Esophagus mucosa (tissue), 1 donor: ENCODE data around the gene WEE1. TPM values are rescaled to one million over a fixed set of nuclear protein-coding genes. Genes with fewer than 3 reads are reported as not detected.
"Not testable (repeated sequence)": the region's sequence is repeated elsewhere in the genome, so short reads cannot be mapped to it uniquely, and the experiment has no call there.

Experiments used
- ATAC-seq: fragments of 200-7000 bp; cut with Tn5 transposase; one replicate; pipeline ENCODE4 v1.9.1; 2020
- total RNA-seq: library from RNA; stranded (reverse); gene quantifications from one replicate; pipeline ENCODE4 v1.2.4, GENCODE V29; 2023
- donor health status: DM: yes; HTN: yes; CAD: no.

WEE1 gene
- 18.4 TPM for total RNA-seq

GRCh38 chr11:9573052-9573774 is at the start of gene WEE1:
WEE1 (plus strand) TSS chr11:9573670; CDS start chr11:9573934, 264 bp downstream.
- ATAC-seq, result peak; percentile 92

- no peak for ATAC-seq
Observed at GRCh38 chr11:9524001-9524400, 49.5 kb upstream of the WEE1 start.

GRCh38 chr11:9525116-9525515 is 48.4 kb upstream of the WEE1 start:
- no peak for ATAC-seq

GRCh38 chr11:9527481-9528135 is 45.9 kb upstream of the WEE1 start:
- peak; percentile 11 for ATAC-seq

- no peak for ATAC-seq
Observed at GRCh38 chr11:9528136-9528501, 45.4 kb upstream of the WEE1 start.

- no peak for ATAC-seq
Observed at GRCh38 chr11:9528573-9529333, 44.7 kb upstream of the WEE1 start.

- ATAC-seq, result peak; percentile 46
Observed at GRCh38 chr11:9529334-9529650, 44.2 kb upstream of the WEE1 start.

GRCh38 chr11:9530020-9530621 is 43.3 kb upstream of the WEE1 start:
- peak; percentile 79 for ATAC-seq

GRCh38 chr11:9530901-9531625 is 42.4 kb upstream of the WEE1 start:
- peak; percentile 28 for ATAC-seq

- no peak for ATAC-seq
Observed at GRCh38 chr11:9533058-9533457, 40.4 kb upstream of the WEE1 start.

GRCh38 chr11:9533736-9534473 is 39.6 kb upstream of the WEE1 start:
- ATAC-seq, result no peak

GRCh38 chr11:9535189-9535781 is 38.2 kb upstream of the WEE1 start:
- ATAC-seq, result peak; percentile 82

- ATAC-seq, result no peak
Observed at GRCh38 chr11:9538548-9538947, 34.9 kb upstream of the WEE1 start.

- ATAC-seq, result not testable (repeated sequence)
Observed at GRCh38 chr11:9549216-9549615, 24.3 kb upstream of the WEE1 start.

- ATAC-seq, result no peak
Observed at GRCh38 chr11:9550191-9550628, 23.3 kb upstream of the WEE1 start.

GRCh38 chr11:9561279-9561982 is 12.0 kb upstream of the WEE1 start:
- no peak for ATAC-seq

- ATAC-seq, result peak; percentile 39
Observed at GRCh38 chr11:9562716-9563115, 10.8 kb upstream of the WEE1 start.

- ATAC-seq, result no peak
Observed at GRCh38 chr11:9563196-9563730, 10.2 kb upstream of the WEE1 start.

GRCh38 chr11:9565822-9566560 is 7.5 kb upstream of the WEE1 start:
- ATAC-seq, result peak; percentile 94
